Esophagus squamous epithelium (tissue), 5 donors: ENCODE data around the gene VGLL4. TPM values are rescaled to one million over a fixed set of nuclear protein-coding genes. Genes with fewer than 3 reads are reported as not detected.

Experiments
- DNase-seq: peaks from one replicate; lab custom pipeline; 2025; lab: John Stamatoyannopoulos, UW
- H3K27ac ChIP-seq, 4 donors: fragments of 200-600 bp; sonication (generic); one replicate each; pipeline ENCODE4 v1.5.1; 2016 to 2019; ENCODE audit warnings: mild to moderate bottlenecking in 1 of 4
- H3K27me3 ChIP-seq, 4 donors: fragments of 200-600 bp; sonication (generic); 1 replicate in 3 of 4; 2 replicates in 1 of 4; pipeline versions ENCODE4 v1.5.1 to v1.6.0; 2017 to 2021; ENCODE audit warnings: antibody characterized with exemption in 1 of 4
- H3K36me3 ChIP-seq, 3 donors: fragments of 200-600 bp; sonication (generic); one replicate each; pipeline ENCODE4 v1.5.1; 2016 to 2019
- H3K4me1 ChIP-seq, 3 donors: fragments of 200-600 bp; sonication (generic); one replicate each; pipeline ENCODE4 v1.5.1; 2017 to 2019
- H3K4me3 ChIP-seq, 4 donors: fragments of 200-600 bp; sonication (generic); 1 replicate in 3 of 4; 2 replicates in 1 of 4; pipeline ENCODE4 v1.5.1; 2016 to 2019; ENCODE audit warnings: mild to moderate bottlenecking in 2 of 4, moderate library complexity in 1 of 4
- H3K9me3 ChIP-seq, 3 donors: fragments of 200-600 bp; sonication (generic); one replicate each; pipeline ENCODE4 v1.5.1; 2016 to 2019
- POLR2A ChIP-seq, 4 donors: fragments of 450-650 bp; IDR thresholded peaks; one replicate each; pipeline ENCODE4 v1.6.1; 2017; ENCODE audit warnings: antibody characterized with exemption in 4 of 4, mild to moderate bottlenecking in 4 of 4, moderate library complexity in 3 of 4
- WGBS, 2 donors: methylation state at CpG; one replicate each; pipeline ENCODE4 v1.1.5; 2018; 5-methylcytosine and 5-hydroxymethylcytosine counted together
- intact Hi-C: fragments of 100-400 bp; cut with DNase I; formaldehyde crosslinking; loops from one replicate; pipeline ENCODE4 v1.15.0; 2022
- small RNA-seq, 4 donors: library from RNA; depleted of rRNA; stranded (forward); fragments of <200 nt; gene quantifications; one replicate each; pipeline ENCODE3, GENCODE V24; 2016
- total RNA-seq, 4 donors: library from RNA; depleted of rRNA; stranded (reverse); fragments of >200 nt; gene quantifications; one replicate each; pipeline ENCODE4 v1.1.0, GENCODE V29; 2016
- TF ChIP-seq, protein P1 (sequence below), 6 experiments: fragments of 450-650 bp in 4 of 6; fragments of 200-600 bp in 2 of 6; sonication (generic) in 2 of 6; IDR thresholded peaks; one replicate each; pipeline ENCODE4 v1.5.1; 2016 to 2019; ENCODE audit warnings: antibody characterized with exemption in 6 of 6, mild to moderate bottlenecking in 4 of 6, moderate library complexity in 4 of 6
- donor health status: DM: yes; HTN: yes; CAD: no.

Gene VGLL4
- total RNA-seq, 4 donors from 2014 or later, result 31.8 to 50.0 (median 44.5) TPM

DNA sequence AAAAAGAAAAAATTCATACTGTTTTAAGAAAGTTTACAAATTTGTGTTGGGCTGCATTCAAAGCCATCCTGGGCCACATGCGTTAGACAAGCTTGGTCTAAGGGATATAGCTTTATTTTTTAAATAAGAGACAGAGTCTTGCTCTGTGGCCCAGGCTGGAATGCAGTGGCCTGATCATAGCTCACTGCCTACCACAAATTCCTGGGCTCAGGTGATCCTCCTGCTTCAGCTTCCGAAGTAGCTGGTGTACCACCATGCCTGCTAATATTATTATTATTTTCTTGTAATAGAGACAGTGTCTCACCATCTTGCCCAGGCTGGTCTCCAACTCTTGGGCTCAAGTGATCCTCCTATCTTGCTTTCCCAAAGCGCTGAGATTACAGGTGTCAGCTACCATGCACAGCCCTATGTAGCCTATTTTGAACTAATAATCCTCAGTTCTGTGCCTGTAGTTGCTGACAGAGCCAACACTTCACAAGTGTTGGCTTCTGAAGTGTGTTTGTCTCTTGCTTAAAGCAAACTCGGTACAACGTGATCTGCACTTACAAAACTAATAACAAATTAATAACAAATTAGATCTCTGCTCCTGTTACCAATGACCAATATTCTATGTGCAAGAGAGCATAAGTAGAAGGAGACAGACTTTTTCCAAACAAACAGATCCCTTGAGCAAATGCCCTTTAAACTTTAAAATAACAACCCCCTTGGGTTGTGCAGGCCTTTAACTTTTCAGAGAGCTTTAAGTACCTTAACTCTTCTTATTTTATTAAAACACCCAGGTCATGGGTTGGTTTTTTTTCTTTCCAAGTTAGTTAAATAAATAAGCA is 135.2 kb downstream of the VGLL4 start:
- TF ChIP-seq, protein P1, sequence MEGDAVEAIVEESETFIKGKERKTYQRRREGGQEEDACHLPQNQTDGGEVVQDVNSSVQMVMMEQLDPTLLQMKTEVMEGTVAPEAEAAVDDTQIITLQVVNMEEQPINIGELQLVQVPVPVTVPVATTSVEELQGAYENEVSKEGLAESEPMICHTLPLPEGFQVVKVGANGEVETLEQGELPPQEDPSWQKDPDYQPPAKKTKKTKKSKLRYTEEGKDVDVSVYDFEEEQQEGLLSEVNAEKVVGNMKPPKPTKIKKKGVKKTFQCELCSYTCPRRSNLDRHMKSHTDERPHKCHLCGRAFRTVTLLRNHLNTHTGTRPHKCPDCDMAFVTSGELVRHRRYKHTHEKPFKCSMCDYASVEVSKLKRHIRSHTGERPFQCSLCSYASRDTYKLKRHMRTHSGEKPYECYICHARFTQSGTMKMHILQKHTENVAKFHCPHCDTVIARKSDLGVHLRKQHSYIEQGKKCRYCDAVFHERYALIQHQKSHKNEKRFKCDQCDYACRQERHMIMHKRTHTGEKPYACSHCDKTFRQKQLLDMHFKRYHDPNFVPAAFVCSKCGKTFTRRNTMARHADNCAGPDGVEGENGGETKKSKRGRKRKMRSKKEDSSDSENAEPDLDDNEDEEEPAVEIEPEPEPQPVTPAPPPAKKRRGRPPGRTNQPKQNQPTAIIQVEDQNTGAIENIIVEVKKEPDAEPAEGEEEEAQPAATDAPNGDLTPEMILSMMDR (IDR thresholded peaks at IDR 0.05), result no peak
- no peak for TF ChIP-seq POLR2A (IDR thresholded peaks at IDR 0.05)
- DNase-seq, result no peak
- H3K27ac ChIP-seq, result peak overlapping the region in 3 of 4 donors; percentile 71 to 75 (median 73)
- WGBS, 2 donors, result 76 to 78% methylated on average over 5 of the region's 5 CpGs
- no peak overlapping the region for H3K4me3 ChIP-seq
- H3K9me3 ChIP-seq, result no peaks in the 10 kb centered on the region
- intact Hi-C loops, result no loop called here
- H3K4me1 ChIP-seq, result peaks cover 7 to 35% (median 25%) of the 10 kb centered on the region in 3 donors
- no peaks in the 10 kb centered on the region for H3K36me3 ChIP-seq
- no peaks in the 10 kb centered on the region for H3K27me3 ChIP-seq

DNA sequence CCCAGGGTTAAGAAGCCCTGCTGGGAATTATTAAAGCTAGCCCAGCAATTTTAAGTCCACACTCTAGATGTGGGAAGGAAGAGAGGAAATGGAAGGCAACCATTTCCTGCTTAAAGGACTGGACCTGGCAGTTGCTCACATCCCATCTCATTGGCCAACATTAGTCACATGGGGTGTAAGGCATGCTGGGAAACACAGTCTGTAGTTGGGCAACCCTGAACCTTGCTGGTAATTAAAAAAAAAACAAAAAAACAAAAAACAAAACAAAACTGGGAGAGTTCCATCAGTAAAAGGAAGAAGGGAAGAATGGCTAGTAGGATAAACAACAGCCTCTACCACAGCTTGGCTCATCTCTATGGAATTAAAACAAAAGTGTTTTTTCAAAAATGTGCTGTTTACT is 136.0 kb downstream of the VGLL4 start:
- Histone ChIP-seq H3K4me1 (peaks cover 7 to 31% (median 22%) of the 10 kb centered on the region in 3 donors), H3K27ac (peak overlapping the region in 3 of 4 donors; percentile 71 to 75 (median 73)), H3K4me3 (no peak overlapping the region), H3K27me3 (no peaks in the 10 kb centered on the region), H3K9me3 (no peaks in the 10 kb centered on the region), H3K36me3 (no peaks in the 10 kb centered on the region)
- no peak for TF ChIP-seq POLR2A (IDR thresholded peaks at IDR 0.05)
- TF ChIP-seq, protein P1 (IDR thresholded peaks at IDR 0.05), result no peak
- intact Hi-C loops, result no loop called here
- no peak for DNase-seq

Small RNAs within 50 kb of the gene (small RNA-seq; reads per million reads assigned to genes)
- gene AC022001.1, result 0 reads per million in 4 donors

Other genes starting within 250 kb of the VGLL4 start
- 10 to 100 TPM in 1 of 4 donors, 1 to 10 TPM in 3; 7.0 to 17.5 (median 9.5) TPM for gene TAMM41, start 203.0 kb upstream of the VGLL4 start, total RNA-seq